ENCODE results near the gene IRGC. TPM values are rescaled to one million over a fixed set of nuclear protein-coding genes. Genes with fewer than 3 reads are reported as not detected.

IRGC gene
- total and polyA plus RNA-seq, 9 of the 15 experiments (the other 6 are each of a cell fraction or from before 2014, with no cell fraction given), result not detected

DNA sequence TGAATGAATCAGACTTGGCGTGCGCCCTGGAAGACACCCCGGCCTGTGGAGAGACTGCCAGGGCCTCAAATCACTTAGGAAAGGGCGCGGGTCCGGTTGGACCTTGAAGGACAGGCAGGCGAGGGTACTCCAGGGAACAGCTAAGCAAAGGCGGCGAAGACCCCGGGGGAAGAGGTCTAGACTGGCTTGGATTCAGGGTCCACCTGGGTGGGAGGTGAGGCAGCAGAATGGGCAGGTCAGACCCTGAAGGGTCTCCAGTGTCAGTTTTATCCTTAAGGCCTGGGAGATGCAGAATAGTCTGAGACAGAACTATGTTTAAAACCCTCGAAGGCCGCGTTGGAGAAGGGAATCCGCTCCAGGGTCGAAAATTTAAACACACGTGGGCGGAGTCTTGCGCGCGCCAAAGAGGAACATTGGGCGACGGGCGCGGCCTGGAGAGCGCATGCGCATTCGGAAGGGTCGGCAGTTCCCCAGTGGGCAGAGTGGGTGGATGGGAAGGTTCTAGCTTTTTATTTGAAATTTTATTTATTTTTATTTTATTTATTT is 39.5 kb downstream of the IRGC start (continued):
- TF ChIP-seq ZNF212 (CRISPR knock-in tag; IDR thresholded peaks at IDR 0.05), result no peak
- no peak for TF ChIP-seq SRSF1 (IDR thresholded peaks at IDR 0.05; ENCODE audit: low read depth, low read length)
- peak; percentile 91 for TF ChIP-seq MYBL2 (IDR thresholded peaks at IDR 0.05; ENCODE audit: low read depth)
- no peak for TF ChIP-seq MYBL2 (CRISPR knock-in tag; IDR thresholded peaks at IDR 0.05; ENCODE audit: borderline replicate concordance)
- no peak for TF ChIP-seq ZNF274 (IDR thresholded peaks at IDR 0.05; ENCODE audit: borderline replicate concordance, low read depth, low read length)
- no peak for TF ChIP-seq ZNF436 (CRISPR knock-in tag; IDR thresholded peaks at IDR 0.05)
- peak; percentile 61; the same call in 1 of the 2 replicates for TF ChIP-seq POLR2AphosphoS2 (IDR thresholded peaks at IDR 0.05; ENCODE audit: low read length)
- TF ChIP-seq RBFOX2 (IDR thresholded peaks at IDR 0.05; ENCODE audit: low read depth, low read length), result no peak
- TF ChIP-seq EZH2 (IDR thresholded peaks at IDR 0.05; ENCODE audit: borderline replicate concordance, low read depth, low read length), result no peak
- TF ChIP-seq ZNF217 (CRISPR knock-in tag; IDR thresholded peaks at IDR 0.05), result no peak
- no peak for TF ChIP-seq NR4A1 (CRISPR knock-in tag; IDR thresholded peaks at IDR 0.05)
- peak; percentile 53; the same call in 1 of the 2 replicates for TF ChIP-seq NR4A1 (tag; IDR thresholded peaks at IDR 0.05)
- no peak for TF ChIP-seq CBX1 (IDR thresholded peaks at IDR 0.05; ENCODE audit: low read depth)
- TF ChIP-seq, protein P1, sequence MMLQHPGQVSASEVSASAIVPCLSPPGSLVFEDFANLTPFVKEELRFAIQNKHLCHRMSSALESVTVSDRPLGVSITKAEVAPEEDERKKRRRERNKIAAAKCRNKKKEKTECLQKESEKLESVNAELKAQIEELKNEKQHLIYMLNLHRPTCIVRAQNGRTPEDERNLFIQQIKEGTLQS (IDR thresholded peaks at IDR 0.05), result no peak
- TF ChIP-seq, protein P1 (CRISPR knock-in tag; conservative IDR thresholded peaks at IDR 0.05), result no peak
- TF ChIP-seq EGR1 (conservative IDR thresholded peaks at IDR 0.05), result peak; percentile 78
- TF ChIP-seq, protein P2, sequence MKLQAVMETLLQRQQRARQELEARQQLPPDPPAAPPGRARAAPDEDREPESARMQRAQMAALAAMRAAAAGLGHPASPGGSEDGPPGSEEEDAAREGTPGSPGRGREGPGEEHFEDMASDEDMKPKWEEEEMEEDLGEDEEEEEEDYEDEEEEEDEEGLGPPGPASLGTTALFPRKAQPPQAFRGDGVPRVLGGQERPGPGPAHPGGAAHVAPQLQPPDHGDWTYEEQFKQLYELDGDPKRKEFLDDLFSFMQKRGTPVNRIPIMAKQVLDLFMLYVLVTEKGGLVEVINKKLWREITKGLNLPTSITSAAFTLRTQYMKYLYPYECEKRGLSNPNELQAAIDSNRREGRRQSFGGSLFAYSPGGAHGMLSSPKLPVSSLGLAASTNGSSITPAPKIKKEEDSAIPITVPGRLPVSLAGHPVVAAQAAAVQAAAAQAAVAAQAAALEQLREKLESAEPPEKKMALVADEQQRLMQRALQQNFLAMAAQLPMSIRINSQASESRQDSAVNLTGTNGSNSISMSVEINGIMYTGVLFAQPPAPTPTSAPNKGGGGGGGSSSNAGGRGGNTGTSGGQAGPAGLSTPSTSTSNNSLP (IDR thresholded peaks at IDR 0.05; ENCODE audit: borderline replicate concordance, low read depth, low read length), result no peak
- TF ChIP-seq, protein P3, sequence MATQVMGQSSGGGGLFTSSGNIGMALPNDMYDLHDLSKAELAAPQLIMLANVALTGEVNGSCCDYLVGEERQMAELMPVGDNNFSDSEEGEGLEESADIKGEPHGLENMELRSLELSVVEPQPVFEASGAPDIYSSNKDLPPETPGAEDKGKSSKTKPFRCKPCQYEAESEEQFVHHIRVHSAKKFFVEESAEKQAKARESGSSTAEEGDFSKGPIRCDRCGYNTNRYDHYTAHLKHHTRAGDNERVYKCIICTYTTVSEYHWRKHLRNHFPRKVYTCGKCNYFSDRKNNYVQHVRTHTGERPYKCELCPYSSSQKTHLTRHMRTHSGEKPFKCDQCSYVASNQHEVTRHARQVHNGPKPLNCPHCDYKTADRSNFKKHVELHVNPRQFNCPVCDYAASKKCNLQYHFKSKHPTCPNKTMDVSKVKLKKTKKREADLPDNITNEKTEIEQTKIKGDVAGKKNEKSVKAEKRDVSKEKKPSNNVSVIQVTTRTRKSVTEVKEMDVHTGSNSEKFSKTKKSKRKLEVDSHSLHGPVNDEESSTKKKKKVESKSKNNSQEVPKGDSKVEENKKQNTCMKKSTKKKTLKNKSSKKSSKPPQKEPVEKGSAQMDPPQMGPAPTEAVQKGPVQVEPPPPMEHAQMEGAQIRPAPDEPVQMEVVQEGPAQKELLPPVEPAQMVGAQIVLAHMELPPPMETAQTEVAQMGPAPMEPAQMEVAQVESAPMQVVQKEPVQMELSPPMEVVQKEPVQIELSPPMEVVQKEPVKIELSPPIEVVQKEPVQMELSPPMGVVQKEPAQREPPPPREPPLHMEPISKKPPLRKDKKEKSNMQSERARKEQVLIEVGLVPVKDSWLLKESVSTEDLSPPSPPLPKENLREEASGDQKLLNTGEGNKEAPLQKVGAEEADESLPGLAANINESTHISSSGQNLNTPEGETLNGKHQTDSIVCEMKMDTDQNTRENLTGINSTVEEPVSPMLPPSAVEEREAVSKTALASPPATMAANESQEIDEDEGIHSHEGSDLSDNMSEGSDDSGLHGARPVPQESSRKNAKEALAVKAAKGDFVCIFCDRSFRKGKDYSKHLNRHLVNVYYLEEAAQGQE (IDR thresholded peaks at IDR 0.05; ENCODE audit: borderline replicate concordance), result no peak
- TF ChIP-seq, protein P3 (CRISPR knock-in tag; IDR thresholded peaks at IDR 0.05; ENCODE audit: low read depth), result no peak
- no peak for TF ChIP-seq ESRRB (CRISPR knock-in tag; IDR thresholded peaks at IDR 0.05; ENCODE audit: borderline replicate concordance)

Measured in K562 (cell line).